Femur (tissue), 1 donor: ENCODE data around the gene SNX27.

Source experiments
- DNase-seq: peaks from one replicate; pipeline ENCODE4 v3.0.0-alpha.2; 2017

Gene SNX27

DNA sequence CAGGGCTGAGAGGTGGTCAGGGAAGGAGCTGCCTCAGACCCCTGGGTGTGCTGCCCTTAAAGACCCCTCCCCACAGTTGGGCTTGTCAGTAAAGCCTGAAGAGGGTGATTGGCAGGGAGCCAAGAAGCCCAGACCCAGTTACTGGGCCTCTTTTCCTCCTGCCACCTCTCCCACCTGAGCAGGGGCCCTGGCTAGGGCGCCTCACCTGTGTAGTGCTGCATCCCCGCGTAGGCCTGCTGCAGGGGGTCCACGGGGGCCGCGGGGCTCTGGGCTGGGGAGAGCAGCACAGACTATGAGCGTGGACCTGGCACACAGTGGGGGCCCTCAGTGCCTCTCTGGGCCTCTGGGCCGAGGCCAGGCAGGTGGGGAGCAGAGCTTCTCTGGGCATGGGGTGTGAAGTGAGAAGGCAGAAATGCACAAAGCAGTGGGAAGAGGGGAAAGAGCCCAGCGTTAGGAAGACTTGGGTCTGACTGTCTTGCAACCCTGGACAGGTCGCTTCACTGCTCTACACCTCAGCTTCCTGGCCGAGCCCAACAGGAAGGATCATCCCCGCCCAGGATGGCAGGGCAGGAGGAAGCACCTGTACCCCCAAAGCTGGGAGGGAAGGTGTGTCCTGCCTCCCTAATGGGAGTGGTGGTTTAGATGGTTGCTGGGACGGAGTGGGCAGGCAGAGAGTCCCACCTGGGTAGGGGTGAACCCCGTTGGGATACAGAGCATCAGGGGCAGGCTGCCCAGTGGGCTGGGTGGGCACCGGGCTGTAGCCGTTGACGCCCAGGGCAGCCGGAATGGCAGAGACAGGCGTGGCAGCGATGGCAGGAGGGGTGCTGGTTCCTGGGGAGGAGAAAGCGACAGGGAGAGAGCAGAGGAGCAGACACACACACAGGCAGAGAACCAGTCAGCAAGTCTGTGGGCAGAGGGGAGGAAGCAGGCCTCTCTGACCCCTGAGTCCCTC lies 94.9 kb downstream of the SNX27 start:
- no peak for DNase-seq

DNA sequence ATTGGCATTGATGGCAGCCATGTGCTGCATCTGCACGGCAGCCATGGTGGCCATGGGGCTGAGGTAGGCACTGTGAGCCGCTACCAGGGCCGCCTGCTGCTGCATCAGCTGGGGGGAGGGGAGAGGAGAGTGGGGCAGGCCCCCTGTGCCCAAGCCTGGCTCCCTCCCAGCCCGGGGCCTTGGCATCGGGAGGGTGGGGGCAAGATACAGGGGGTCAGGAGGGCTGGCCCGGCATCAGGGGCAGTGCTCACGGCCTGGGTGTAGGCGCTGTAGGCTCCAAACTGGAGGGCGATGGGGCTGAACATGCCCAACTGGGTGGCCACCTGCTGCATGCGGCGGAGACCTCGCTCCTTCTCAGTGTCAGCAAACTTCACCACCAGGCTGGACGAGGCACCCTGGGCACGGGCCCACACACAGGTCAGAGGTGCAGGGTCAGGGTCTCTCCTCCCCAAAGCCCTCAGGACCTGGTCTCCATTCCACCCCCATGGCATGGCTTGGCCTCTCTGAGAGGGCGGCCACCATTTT lies 95.8 kb downstream of the SNX27 start:
- DNase-seq: no peak

DNA sequence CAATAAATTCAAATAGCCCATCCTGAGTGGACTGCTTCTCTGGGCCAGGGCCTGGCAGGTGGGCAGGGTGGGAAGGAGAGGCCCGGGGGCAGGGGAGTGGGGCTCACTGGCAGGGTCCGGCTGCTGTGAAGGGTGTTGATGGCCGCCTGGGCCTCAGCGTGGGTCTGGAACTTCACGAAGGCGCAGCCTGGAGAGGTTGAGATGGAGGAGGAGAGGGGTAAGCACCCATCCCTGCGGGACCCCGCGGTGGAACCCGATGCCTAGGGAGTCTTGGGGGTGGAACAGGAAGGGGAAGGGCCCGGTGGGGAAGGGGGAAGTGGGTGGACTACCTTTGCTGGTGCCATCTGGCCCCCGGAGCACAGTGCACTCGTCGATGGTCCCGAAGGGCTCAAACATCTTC lies 97.0 kb downstream of the SNX27 start:
- DNase-seq: no peak

DNA sequence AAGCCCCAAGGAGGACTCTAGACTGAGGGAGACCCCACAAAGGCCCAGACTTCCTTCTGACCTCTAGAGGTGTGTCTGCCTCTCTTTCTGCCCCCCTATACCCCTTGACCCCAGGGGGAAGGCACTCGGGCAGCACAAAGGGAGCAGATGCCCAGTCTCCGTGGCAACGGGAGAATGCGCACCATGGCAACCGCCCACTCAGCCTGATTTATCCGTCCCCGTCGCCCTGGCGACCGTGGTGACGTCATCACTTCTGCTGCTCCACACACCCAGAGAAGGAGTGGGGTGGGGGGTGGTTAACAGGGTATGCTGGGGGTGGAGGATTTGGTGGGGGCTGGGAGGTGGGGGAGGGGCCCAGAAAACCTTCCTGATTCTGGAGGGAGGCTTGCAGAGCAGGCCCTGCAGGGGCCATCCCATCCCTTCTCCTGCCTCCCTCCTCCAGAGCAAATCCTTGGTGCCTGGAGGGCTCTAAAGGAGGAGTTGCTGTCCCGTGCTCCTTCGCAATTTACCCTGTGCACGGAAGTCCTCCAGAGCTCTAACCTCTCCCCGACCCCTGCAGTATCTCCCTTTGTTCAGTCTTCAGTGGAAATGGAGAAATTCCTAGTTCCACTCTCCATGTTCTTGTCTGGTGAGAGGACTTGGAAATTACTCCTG lies 98.5 kb downstream of the SNX27 start:
- DNase-seq: no peak

DNA sequence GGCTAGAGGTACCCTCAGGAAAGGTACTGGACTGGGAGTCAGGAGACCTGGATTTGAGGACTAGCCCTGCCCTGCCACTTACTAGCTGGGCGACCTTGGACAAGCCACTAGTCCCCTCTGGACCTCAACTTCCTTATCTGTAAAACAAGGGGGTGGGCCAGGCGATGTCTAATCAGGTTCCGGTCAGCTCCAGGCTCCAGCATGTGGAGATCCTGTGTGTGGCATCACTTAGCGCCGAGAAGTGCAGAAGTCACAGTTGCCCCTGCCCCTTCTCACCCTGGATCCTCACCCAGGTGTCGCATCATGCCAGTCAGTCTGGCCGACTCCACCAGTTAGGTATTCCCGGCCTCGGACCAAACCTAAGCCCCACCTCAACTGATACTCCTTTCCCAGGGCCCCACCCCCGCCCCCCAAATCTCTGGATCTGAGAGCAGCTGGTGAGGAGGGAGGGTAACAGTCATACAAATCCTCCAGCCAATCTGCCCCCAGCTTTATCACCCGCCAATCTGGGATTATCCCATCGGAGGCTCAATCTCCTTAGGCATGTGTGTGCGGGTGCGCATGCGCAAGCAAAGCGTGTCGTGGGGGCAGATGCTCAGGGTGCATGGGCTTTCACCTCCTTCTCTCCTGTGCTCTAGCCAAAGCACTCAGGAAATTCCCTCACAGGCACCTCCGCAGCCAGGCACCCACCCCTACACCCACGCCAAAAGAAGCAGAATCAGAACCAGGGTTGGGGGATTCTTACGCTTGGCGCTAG lies 99.4 kb downstream of the SNX27 start:
- DNase-seq: no peak

DNA sequence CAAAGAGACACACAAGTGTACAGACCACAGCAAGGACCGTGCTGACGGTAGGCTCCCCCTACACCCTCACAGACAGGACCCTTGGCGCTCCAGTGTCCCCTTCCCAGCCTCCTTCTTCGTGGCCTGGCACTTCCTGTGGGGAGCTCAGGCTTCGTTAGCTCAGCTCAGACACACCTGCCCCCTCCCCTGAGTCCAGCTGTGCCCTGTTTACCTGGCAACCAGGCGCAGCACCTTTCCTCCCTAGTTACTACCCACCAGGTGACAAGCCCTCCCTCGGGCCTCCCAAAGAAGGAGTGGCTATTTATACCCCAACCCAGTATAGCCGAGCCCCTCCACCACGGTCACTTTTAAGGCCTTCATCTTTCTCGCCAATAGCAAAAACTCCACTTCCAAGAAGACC lies 100.1 kb downstream of the SNX27 start:
- DNase-seq: no peak

DNA sequence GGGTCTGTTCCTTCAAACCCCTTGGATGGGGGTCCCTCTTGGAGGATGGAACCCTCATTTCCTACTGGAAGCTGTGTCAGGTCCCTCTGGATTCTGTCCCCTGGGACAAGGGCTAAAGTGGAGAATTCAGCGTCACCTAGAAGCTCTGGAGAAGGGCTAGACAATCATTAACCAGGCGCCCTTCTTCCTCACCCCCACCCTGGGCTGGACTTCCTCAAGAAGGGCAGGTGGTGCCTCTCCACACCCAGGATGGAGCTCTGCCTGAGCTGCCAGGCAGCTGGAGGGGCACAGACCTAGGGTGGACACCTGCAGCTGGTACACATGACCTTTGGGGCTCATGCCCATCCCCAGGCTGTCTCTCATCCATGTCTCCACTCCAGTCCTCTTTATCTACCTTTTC lies 101.2 kb downstream of the SNX27 start:
- no peak for DNase-seq

DNA sequence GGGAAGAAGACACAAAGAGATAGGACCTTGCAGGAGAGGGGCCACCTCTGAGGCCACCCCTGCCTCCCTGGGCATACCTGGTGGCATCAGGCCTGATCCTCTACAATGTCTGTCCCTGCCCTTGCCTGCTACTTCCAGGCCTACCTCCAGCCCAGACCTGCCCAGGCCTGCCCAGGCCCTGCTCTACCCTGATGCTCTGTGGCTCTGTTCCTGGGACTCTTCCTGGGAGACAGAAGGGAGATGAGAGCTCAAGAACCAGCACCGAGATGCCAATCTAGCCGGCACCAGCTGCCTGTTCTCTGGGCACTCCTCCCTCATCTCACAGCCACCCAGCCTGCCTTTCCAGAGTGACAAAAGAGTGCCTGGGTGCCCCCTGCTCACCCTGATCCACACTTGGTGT lies 102.0 kb downstream of the SNX27 start:
- no peak for DNase-seq

DNA sequence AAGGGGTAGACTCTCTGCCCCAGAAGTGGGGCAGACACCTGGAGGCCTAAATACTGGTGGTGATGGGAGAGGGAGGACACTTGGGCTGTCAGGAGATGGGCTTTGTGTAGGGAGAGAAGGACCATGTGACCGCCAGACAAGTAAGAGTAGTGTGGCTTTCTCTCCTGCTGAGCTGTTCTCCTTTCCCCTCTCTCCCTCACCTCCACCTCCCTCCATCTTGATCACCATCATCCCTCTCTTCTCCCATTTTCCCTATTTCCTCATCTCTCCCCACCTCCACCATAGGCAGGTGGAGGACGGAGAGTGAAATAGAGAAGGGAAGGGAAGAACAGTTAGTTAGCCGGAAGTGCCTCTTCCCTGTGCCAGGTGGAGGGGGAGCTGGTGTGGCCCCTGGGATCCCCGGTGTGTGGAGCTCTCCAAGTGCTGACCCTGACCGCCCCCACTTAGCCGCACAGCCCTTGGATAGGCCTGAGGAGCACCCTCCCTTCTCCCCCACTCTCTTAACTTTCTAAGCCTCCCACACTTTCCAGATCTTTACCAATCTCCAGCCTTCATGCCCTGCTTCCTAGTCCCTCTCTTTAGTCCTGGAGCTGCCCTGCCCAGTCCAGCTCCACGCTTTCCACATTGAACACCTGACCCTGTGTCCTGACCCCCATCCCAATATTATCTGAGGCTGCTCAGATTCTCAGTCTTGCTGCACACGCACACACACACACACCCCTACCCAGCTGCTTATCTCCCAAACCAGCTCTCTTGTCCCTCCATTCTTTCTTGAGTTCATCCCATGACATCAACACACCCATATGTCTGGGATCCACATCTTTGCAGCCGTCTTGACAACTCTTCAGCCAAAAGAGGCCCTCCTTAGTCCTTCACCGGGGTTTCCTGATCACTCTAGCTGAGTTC lies 103.2 kb downstream of the SNX27 start:
- DNase-seq: no peak

DNA sequence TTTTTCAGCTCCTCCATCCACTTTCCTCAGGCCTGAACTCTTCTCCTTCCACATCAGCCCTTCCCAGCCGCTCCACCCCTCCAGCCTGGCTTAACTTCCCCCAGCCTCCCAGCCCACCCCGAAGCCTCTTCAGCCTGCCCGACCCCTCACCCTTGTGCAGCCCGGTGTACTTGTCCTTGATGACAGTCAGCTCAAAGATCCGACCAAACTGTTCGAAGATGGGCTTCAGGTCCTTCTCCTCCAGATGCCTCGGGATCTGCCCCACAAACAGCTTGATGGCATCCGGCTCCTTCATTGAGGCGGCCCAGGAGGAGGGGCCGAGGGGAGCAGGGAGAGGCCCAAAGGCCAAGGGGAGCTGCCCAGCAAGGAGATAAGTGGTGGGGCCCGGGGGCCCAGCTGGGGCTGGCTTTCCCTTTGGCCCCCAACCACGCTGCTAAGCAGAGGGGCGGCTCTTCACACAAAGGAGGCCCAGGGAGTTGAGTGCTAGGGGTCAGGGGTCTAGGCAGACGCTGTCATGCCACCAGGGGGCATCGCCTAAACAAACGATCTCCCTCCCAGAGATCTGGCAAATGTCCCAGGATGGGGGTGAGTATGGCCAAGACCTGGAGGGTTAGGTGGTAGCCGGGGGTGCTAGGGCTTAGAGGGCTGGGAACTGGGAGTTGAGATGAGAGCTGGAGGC lies 104.0 kb downstream of the SNX27 start:
- no peak for DNase-seq

DNA sequence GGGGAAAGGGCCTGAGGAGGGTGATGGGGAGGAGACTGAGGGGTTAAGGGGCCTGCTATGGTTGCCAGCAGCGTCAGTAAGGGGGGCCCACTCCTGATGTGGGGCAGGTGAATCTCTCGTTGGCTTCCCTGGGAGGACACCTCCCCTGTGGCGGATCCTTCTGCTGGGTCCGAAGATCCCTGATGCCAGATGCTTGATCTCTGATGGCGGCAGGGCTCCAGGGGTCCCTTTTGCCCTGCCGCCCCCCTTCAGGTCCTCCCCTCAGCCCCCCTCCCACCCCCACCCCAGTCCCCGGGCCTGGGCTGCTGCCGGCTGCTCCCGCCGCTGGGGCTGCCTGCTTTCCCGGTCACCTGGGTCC lies 104.5 kb downstream of the SNX27 start:
- no peak for DNase-seq

DNA sequence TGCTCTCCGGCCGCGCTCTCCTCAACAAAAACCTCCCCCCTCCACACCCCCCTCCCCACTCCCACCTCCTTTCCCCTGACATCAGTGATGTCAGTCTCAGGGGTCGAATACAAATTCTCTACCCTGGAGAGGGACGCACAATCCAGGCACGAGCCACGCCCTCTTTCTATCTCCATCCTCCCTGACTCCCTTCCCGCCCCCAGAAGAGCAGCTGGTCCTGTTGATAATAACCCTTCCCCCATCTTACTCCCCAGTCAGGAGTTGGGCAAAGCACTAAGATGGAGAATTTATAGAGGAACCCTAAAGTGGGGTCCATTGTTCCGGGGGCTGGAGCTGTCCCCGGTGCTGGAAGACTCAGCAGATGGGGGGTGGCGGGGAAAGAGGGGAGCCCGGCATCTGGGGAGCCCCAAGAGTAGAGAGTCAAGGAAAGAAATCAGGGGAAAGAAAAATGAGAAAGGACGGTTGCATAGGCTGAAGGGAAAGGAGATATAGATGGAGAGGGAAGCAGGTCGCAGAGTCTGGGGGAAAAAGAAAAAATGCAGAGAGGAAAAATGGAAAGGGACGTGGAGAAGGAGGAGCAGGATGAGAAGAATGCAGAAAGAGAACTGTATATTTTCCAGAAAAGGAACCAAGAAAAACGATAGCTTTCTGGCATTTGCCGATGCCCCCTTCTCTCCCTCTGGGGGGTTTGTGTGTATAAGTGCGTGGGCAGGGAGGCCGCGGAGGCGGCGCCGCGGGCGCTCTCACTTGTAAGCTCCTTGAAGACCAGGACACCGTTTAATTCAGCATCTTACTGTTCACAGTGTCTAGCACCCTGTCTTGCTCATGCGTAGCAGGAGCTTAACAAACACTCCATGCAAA lies 105.2 kb downstream of the SNX27 start, which contains the start of gene CELF3:
TSS of gene CELF3 (minus strand) at position 33 of the 861 bp plus-strand sequence. CDS start 783 bp downstream, outside the sequence.
- peak; percentile 40 for DNase-seq

DNA sequence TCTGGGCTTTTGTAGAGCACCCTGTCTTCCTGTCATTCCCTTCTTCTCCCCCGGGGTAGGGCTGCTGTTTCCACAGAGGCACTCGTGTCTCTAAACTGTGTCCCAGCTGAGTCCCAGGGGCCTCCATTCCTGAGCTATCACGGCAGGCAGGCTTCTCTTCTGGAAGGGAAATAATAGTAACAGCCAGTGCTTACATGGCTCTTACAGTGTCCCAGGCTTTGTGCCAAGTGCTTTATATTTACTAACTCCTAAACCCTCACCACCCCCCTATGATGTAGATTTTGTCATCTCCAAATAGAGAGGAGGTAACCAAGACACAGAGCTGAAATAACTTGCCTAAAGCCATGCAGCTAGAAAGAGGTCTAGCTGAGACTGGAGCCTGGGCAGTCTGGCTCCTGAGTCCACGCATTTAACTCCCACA lies 106.2 kb downstream of the SNX27 start:
- DNase-seq: no peak

DNA sequence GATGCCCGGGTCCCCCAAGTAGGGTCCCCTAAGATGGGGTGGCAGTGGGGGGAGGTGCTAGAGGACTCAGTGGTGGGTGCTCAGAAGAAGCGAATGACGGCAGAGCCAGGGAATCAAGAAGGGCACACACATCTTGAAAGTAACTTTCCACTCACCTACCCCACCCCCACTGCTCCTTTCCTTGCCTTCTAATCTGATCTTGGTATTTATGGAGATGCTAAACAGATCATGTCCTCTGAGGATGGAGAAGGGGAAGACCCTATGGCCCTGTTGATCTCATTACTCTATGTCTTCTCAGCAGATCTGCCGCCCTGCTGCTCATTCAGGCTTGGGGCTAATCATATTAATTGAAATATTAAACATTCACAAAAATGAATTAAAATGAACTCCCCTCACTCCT lies 106.8 kb downstream of the SNX27 start:
- DNase-seq: no peak

DNA sequence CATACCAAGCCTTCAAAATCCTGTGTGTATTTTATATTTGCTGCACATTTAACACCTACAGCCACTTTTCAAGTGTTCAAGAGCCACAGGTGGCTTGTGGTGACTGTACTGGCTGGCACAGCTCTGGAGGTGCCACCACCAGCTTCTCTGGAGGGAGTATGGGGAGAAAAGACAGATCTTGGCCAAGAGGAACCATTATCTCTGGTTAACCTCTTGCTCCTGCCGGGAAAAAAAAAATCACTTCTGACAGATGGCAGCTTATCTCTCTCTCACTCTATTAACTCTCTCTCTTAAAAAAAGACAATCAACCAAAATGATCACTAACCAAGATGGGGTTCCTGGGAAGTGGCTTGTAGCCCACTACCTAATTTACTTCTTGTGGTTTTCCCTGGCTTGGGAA lies 108.3 kb downstream of the SNX27 start:
- DNase-seq: no peak

DNA sequence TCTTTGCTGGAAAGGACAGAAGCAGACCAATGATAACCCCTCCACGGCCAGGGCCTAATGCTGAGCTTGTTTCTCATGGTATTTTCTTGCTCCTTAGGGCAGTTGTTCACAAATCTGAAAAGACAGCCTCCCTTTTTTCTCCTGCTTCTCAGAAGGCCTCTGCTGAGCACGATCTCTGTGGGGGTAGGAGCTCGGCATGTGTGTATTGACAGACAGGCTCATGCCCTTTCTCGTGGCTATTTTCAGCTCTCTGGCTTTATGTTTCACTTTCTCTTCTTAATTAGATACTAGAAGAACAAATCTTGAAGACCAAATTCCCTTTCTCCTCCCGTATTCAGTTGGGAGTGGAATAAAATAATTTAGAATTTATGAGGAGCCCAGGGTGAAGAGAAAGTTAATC lies 108.7 kb downstream of the SNX27 start:
- DNase-seq: no peak

DNA sequence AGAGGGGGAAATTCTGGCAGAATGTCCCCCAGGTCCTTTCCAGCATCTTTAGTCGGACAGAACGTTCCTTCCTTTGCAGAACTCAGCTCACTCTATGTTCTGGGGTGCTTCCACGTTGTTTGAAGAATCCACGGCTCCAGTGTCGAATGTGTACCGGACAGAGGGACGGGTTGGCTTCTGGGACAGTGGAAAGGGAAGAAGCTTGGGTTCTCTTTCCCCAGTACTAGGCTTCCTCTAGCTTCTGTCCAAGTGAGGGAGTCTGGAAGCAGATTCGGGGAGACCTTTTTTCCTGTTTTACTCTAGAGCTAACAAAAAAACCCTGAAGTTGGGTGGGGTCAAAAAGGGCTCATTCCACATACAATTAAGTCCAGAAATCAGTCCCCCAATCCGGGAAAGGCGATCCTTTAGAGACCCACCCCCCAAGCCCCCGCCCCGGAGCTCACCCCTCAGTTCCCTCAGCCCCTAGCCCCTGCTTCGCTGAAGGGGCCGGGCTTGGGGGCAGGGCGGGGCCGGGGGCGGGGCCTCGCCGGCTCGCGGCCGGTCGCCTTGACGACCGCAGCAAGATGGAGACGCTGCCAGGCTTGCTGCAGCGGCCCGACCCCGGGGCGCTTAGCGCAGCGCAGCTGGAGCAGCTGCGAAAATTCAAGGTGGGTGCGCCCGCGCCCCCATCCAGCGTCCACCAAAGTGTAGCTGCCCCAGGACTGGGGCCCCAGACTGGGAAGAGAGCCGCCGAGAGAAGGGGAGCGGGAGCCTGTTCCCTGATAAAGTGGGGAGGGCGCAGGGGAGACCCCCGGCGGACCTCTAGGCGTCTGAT lies 109.3 kb downstream of the SNX27 start, which contains the start of gene RIIAD1:
TSS of gene RIIAD1 (plus strand) at position 549 of the 814 bp plus-strand sequence. CDS start at position 564, 15 bp downstream.
- peak; percentile 57 for DNase-seq

DNA sequence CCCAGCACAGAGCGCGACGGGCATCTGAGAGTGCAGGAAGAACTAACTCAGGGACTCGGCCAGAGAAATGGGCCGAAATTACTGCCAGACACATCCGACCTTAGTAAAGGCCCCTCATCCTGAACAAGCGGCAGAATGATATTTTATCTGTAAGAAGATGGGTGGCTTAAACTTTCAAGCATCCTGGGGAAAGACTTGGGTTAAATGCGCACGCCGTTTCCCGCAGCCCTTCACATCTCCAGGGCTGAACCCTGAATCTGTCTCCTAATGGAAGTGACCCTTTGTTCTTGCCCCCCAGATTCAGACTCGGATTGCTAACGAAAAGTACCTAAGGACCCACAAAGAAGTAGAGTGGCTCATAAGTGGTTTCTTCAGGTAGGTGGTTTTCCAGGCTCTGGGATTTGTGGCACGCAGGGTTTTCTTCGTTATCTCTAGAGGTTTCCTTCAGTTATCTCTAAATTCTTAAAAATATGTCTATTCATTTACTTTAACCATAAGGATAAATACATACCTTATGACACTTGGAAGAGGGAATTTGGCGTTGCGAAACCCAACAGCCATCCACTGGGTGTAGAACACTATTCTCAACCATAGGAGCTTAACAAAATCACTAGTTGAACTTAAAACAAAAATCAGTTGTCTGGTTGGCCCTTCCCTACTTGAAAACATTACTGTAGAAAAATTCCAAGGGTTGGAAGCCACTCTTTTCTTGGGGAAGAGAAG lies 110.1 kb downstream of the SNX27 start:
- DNase-seq: no peak
